Right atrium auricular region (tissue), 2 donors: ENCODE data around the gene TMED4. TPM values are rescaled to one million over a fixed set of nuclear protein-coding genes. Genes with fewer than 3 reads are reported as not detected.
"Not testable (repeated sequence)": the region's sequence is repeated elsewhere in the genome, so short reads cannot be mapped to it uniquely, and the experiment has no call there.

ENCODE experiments used
- DNase-seq: peaks from one replicate; pipeline ENCODE4 v3.0.0-alpha.2; 2019; ENCODE audit warnings: low spot score
- H3K27ac ChIP-seq, 2 donors: fragments of 200-600 bp; sonication (generic); 1 replicate in 1 of 2; 2 replicates in 1 of 2; pipeline ENCODE4 v1.5.1; 2016 to 2019
- H3K27me3 ChIP-seq, 2 donors: fragments of 200-600 bp; sonication (generic); one replicate each; pipeline versions ENCODE4 v1.5.1 to v1.6.0; 2017 to 2019
- H3K36me3 ChIP-seq: fragments of 200-600 bp; sonication (generic); one replicate; pipeline ENCODE4 v1.5.1; 2016
- H3K4me1 ChIP-seq, 2 donors: fragments of 200-600 bp; sonication (generic); one replicate each; pipeline versions ENCODE4 v1.5.1 to v1.6.0; 2017 to 2019
- H3K4me3 ChIP-seq, 2 donors: fragments of 200-600 bp; sonication (generic); 1 replicate in 1 of 2; 2 replicates in 1 of 2; pipeline ENCODE4 v1.5.1; 2017 to 2019; ENCODE audit warnings: mild to moderate bottlenecking in 1 of 2, moderate library complexity in 1 of 2
- H3K9me3 ChIP-seq, 2 donors: fragments of 200-600 bp; sonication (generic); one replicate each; pipeline ENCODE4 v1.5.1; 2019
- total RNA-seq, 2 donors: library from RNA; depleted of rRNA; stranded (reverse); fragments of >200 nt; gene quantifications; one replicate each; pipeline ENCODE4 v1.1.0, GENCODE V29; 2016
- TF ChIP-seq, protein P1 (sequence below), 2 donors: fragments of 200-600 bp; sonication (generic); IDR thresholded peaks; one replicate each; pipeline ENCODE4 v1.5.1; 2019; ENCODE audit warnings: antibody characterized with exemption in 2 of 2

Gene TMED4
- total RNA-seq, 2 donors from 2014 or later: 113 to 120 TPM

DNA sequence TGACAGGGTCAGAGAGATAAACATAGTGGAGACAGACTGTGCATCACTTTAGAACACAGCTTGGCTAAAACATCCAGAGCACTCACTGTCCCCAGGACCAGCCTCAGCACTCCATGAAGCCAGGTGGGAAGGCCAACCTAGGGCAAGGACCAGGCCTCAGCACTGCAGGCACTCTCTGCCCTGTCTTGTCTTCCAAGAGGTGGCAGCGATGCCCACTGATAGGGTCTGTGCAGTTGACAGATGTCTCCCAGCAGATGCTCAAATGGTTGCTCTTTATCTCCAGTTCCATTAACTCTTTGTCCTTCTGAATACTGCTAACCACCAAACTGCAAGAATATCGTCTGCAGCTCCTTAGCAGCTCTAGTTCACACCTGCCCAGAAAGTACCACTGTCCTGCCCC lies 17.4 kb downstream of the TMED4 start:
- Histone ChIP-seq H3K36me3 (peaks cover 51% of the 10 kb centered on the region), H3K27me3 (no peaks in the 10 kb centered on the region), H3K27ac (no peak overlapping the region), H3K9me3 (no peaks in the 10 kb centered on the region), H3K4me3 (no peak overlapping the region), H3K4me1 (peaks cover 0 to 12% of the 10 kb centered on the region in 2 donors)
- DNase-seq: no peak
- TF ChIP-seq, protein P1, sequence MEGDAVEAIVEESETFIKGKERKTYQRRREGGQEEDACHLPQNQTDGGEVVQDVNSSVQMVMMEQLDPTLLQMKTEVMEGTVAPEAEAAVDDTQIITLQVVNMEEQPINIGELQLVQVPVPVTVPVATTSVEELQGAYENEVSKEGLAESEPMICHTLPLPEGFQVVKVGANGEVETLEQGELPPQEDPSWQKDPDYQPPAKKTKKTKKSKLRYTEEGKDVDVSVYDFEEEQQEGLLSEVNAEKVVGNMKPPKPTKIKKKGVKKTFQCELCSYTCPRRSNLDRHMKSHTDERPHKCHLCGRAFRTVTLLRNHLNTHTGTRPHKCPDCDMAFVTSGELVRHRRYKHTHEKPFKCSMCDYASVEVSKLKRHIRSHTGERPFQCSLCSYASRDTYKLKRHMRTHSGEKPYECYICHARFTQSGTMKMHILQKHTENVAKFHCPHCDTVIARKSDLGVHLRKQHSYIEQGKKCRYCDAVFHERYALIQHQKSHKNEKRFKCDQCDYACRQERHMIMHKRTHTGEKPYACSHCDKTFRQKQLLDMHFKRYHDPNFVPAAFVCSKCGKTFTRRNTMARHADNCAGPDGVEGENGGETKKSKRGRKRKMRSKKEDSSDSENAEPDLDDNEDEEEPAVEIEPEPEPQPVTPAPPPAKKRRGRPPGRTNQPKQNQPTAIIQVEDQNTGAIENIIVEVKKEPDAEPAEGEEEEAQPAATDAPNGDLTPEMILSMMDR (IDR thresholded peaks at IDR 0.05): no peak

DNA sequence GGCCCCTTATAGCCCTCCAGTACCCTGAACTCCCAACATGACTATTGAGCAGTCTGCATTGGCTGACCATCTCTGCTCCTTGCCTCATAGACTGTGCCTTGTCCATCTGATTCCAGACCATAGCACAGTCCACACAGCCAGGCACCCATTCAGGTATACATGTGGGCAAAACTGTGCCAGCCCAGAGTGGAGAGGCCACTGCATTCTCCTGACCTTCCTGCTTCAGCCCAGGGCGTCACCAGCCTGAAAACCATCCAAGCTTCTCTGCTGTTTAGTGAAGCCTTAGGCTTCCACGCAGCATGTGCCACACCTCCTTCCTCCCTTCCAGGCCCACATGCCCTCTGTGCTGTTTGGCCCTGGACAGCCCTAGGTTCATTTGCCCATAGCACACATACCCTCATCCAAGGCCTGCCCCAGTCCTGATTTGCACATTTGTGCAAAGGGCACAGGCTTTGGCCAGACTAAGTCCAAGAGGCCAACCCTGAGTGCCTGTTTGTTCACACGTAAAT lies 18.8 kb downstream of the TMED4 start:
- Histone ChIP-seq H3K36me3 (peaks cover 37% of the 10 kb centered on the region), H3K4me1 (peaks cover 0 to 12% of the 10 kb centered on the region in 2 donors), H3K27me3 (no peaks in the 10 kb centered on the region), H3K4me3 (no peak overlapping the region), H3K27ac (no peak overlapping the region), H3K9me3 (no peaks in the 10 kb centered on the region)
- TF ChIP-seq, protein P1 (IDR thresholded peaks at IDR 0.05): no peak
- DNase-seq: no peak

DNA sequence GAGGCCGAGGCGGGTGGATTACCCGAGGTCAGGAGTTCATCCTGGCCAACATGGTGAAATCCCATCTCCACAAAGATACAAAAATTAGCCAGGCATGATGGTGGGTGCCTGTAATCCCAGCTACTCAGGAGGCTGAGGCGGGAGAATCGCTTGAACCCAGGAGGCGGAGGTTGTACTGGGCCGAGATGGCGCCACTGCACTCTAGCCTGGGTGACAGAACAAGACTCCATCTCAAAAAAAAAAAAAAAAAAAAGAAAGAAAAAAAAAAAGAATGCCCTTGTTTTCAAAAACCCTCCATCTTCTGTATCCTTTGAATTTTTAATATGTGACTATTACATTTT lies 19.4 kb downstream of the TMED4 start:
- Histone ChIP-seq H3K36me3 (peaks cover 31% of the 10 kb centered on the region), H3K4me1 (peaks cover 0 to 12% of the 10 kb centered on the region in 2 donors)
- H3K4me3 ChIP-seq, H3K27me3 ChIP-seq, H3K27ac ChIP-seq, DNase-seq, H3K9me3 ChIP-seq: not testable (repeated sequence)

DNA sequence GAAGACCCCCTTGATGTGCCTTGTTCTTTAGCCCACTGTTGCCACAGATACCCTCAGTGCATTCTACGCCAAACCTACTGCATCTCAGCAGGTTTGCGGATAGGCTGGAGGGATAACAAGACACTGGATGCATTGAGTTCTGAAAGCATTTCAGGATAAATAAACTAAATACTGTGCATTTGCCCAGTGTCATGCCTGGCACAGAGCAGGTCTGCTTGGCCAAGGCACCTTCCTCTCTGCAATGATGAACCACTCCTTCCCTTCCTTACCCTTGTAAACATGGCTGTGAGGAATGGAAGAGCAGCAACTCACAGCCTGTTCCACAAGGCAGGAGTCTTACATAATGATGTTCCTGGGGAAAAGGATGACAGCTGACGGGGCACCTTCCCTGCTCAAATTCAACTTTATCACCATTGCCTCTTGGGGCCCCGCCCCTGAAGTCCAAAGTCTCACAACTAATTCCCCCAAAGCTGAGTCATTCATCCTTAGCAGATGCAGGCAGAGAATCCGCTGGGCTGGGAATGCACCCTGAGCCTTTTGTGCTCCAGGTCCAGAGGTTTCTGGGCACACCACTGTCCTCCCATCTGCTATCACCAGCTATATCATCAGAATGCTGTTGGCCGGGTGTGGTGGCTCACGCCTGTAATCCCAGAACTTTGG lies 19.9 kb downstream of the TMED4 start:
- peaks cover 0 to 12% of the 10 kb centered on the region in 2 donors for H3K4me1 ChIP-seq
- H3K36me3 ChIP-seq: peaks cover 26% of the 10 kb centered on the region
- no peak overlapping the region for H3K27ac ChIP-seq
- no peaks in the 10 kb centered on the region for H3K27me3 ChIP-seq
- TF ChIP-seq, protein P1 (IDR thresholded peaks at IDR 0.05): no peak
- no peak for DNase-seq
- H3K9me3 ChIP-seq: no peaks in the 10 kb centered on the region
- no peak overlapping the region for H3K4me3 ChIP-seq

DNA sequence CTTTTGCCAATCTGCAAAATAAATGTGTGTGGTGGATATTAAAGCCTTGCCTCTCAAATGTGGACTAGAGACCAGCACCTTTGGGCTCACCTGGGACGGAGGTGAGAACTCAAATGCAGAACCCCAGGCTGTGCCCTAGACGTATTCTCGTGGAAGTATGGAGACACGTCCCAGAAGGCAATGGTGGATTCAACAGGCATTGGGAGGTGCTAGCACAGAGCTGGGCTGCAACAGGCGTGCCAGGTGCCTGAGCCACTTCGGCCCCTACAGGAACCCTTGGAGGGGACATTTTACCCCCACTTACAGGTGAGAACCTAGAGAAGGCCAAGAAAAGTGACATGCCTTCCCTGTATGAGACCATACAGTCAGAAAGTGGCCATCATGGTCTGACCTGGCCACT lies 20.6 kb downstream of the TMED4 start:
- Histone ChIP-seq H3K27me3 (no peaks in the 10 kb centered on the region), H3K4me1 (peaks cover 0 to 12% of the 10 kb centered on the region in 2 donors), H3K4me3 (no peak overlapping the region), H3K36me3 (peaks cover 19% of the 10 kb centered on the region), H3K27ac (no peak overlapping the region), H3K9me3 (no peaks in the 10 kb centered on the region)
- TF ChIP-seq, protein P1 (IDR thresholded peaks at IDR 0.05): no peak
- DNase-seq: no peak

DNA sequence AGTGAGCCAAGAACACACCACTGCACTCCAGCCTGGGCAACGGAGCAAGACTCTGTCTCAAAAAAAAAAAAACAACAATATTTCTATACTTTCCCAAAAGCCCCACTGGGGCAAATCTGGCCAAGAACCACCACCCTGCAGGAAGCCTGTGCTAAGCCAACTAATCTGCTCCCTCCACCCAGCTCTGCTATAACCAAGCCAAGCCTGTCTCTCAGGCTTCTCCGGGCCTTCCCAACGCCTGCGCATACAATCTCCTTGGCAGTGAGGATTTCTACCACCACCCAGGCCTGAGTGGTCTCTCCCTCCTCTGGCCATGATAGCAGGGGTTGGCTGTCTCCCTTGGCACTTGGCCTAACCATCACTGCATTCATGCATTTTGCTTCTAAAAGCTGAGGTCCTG lies 22.5 kb downstream of the TMED4 start:
- Histone ChIP-seq H3K4me3 (no peak overlapping the region), H3K36me3 (no peaks in the 10 kb centered on the region), H3K9me3 (no peaks in the 10 kb centered on the region), H3K4me1 (no peaks in the 10 kb centered on the region), H3K27ac (no peak overlapping the region), H3K27me3 (no peaks in the 10 kb centered on the region)
- TF ChIP-seq, protein P1 (IDR thresholded peaks at IDR 0.05): no peak
- no peak for DNase-seq
